GM13977 (cell line): ENCODE measurements around the gene IFNL4.

Experiments
- DNase-seq: peaks from one replicate; pipeline ENCODE4 v3.0.0; 2012; ENCODE audit warnings: low spot score
- CTCF ChIP-seq: IDR thresholded peaks from 2 replicates; pipeline ENCODE4 v1.5.1; 2012; ENCODE audit warnings: mild to moderate bottlenecking, control low read depth; ENCODE audit not compliant: insufficient read depth; ENCODE audit errors: extremely low read depth, missing control alignments
- in situ Hi-C: fragments of 300-500 bp; cut with MboI; formaldehyde crosslinking; loops from one replicate; pipeline ENCODE4 v1.12.0; 2022; ENCODE audit warnings: low sequenced_read_pairs, low pct_unique_long_range_greater_than_20kb, mixed read lengths, inconsistent platforms; ENCODE audit not compliant: unreplicated experiment

The IFNL4 gene

DNA sequence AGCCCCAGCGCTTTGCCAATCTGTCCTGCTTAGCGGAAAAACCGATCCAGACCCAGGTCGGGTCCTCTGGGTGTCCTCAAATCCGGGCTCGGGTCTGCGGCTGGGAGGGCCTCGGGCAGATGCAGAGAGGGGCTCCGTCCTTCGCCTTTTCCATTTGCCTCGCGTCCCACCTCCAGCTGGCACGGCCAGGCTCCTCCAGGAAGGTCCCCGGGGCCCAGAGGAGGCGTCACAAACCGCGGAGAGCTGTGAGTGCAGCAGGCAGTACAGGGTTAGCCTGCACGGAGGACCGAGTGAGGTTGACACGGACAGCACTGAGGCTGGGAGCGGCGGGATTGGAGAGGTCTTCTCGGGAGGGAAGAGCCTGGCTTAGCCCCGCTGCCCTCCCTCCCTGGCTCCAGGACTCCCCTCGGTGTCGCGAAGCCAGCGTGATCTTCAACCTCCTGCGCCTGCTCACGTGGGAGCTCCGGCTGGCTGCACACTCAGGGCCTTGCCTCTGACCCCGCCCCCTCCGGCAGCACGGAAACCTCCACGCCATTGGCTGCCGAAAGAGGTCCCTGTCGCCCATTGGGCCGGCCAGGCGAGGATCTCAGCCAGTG lies 16.8 kb upstream of the IFNL4 start:
- in situ Hi-C loops, result no loop called here
- TF ChIP-seq CTCF, result no peak
- DNase-seq, result no peak

GRCh38 chr19:39264306-39265290 lies 15.9 kb upstream of the IFNL4 start:
- in situ Hi-C loops, result no loop called here
- no peak for DNase-seq
- no peak for TF ChIP-seq CTCF

- DNase-seq, result no peak
- in situ Hi-C loops, result no loop called here
- no peak for TF ChIP-seq CTCF
Observed at GRCh38 chr19:39263912-39264305, 15.3 kb upstream of the IFNL4 start.

DNA sequence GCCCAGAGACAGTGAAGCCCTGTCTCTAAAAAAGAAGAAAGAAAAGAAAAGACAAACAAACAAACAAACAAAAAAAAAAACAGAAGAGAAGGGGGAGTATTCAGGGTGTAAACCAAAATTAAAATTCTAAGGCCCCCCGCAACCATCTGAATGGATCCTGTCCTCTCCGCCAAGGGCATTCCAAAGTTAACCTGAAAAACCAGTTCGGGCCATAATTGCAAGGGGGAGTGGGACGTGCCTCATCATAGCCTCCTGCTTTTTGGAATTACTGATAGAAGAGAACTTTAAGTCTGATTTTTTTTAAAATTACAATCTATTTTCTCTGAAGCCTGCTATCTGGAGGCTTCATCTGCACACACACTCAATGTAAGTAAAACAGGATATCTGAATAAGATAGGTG lies 13.8 kb upstream of the IFNL4 start:
- DNase-seq, result no peak
- in situ Hi-C loops, result no loop called here

GRCh38 chr19:39261704-39262103 lies 13.0 kb upstream of the IFNL4 start:
- no peak for DNase-seq
- no peak for TF ChIP-seq CTCF
- in situ Hi-C loops, result no loop called here

More for the DNA sequence above, 13.8 kb upstream of the IFNL4 start:
- TF ChIP-seq CTCF, result no peak

DNA sequence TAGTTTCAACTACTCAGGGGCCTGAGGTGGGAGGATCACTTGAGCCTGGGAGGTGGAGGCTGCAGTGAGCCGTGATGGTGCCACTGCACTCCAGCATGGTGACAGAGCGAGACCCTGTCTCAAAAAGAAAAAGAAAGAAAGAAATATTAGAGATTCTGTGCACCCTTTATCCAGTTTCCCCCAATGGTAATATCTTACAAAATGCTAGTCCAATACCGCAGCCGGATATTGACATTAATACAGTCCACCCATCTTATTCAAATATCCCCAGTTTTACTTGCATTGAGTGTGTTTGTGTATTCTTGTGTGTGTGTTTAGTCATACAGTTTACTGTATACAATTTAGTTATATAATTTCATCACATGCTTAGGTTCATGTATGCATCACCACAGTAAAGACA lies 8.6 kb upstream of the IFNL4 start:
- DNase-seq, result no peak
- in situ Hi-C loops, result no loop called here

More for the DNA sequence above, 8.6 kb upstream of the IFNL4 start:
- TF ChIP-seq CTCF, result no peak
